Measurements from ENCODE around the gene FIZ1. TPM values are rescaled to one million over a fixed set of nuclear protein-coding genes. Genes with fewer than 3 reads are reported as not detected.
A peak's percentile ranks its signal among the peaks of the same experiment; 100 is the strongest.

FIZ1 gene
- total and polyA plus RNA-seq, 4 donors: 2.3 to 26.5 (median 15.4) TPM

DNA sequence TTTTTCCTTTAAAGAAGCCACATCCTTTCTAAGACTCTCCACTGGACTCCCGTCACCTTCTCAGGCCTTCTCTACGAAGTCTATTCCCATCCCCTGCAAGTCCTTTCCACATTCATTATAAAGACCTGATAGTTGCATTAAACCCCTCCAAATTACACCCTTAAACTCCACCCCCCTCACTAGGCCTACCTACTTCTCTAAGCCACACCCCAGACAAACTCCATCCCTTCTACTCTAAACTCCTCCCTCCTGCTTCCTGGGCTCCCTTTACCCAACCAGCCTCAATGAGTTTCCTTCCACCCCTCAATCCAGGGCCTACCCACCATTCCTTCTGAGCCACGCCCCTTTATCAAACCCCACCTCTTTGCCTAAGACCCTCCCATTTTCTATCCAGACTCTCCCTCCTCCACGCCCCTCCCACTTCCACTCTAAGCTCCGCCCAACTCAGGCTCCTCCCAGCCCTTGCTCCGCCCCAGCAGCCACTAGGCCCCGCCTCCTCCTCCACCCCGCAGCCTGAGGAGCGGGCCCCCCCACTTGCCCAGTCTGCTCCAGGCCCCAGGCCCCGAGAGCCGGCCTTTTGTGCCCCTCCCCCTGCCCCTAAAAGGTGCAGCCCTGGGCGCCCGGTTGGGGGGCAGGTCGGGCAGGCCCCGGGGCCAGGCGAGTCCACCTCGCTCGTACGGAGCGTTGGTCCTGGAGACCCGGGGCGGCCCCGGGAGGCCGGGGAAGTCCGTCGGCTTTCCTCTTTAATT lies 424 bp downstream of the FIZ1 start:
- Histone ChIP-seq H3K27ac (ENCODE audit: low read depth, low read length) (peak overlapping the region; percentile 100), H3K36me3 (ENCODE audit: control insufficient read depth, insufficient read depth, low read length) (peaks cover 46% of the 10 kb centered on the region), H3K4me1 (ENCODE audit: control insufficient read depth, insufficient read depth, low read length) (peaks cover 11% of the 10 kb centered on the region), H3K4me3 (ENCODE audit: low read depth, low read length) (peak overlapping the region; percentile 92), H3K9me3 (ENCODE audit: control insufficient read depth, insufficient read depth, low read length) (no peaks in the 10 kb centered on the region), H3K27me3 (ENCODE audit: control insufficient read depth, insufficient read depth, low read length) (no peaks in the 10 kb centered on the region)
- WGBS (ENCODE audit: insufficient coverage): 6% methylated on average over 25 of the region's 26 CpGs
- DNase-seq (ENCODE audit: low read depth in 4 of 6, low spot score in 6 of 6): peak in 5 of 6 donors; percentile 77 to 98 (median 80)

DNA sequence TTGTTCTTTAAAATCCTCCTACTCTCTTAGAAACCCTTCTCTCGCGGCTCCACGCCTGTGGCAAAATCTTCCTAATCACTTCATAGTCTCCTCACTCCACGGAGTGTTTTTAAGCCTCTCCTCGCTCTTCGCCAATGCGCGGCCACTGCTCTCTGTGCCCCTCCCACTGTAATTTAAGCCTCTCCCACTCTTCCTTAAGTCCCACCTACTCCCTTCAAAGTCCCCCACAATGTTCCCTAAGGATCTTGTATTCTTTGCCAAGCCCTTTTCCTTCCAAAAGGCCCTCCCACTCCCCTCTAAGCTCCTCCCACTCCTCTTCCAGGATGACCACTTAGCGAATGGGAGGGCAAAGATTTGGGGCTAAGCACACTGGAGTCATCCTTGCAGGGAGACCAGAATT lies 1.3 kb downstream of the FIZ1 start:
- H3K4me3 ChIP-seq (ENCODE audit: low read depth, low read length): no peak overlapping the region
- H3K4me1 ChIP-seq (ENCODE audit: control insufficient read depth, insufficient read depth, low read length): peaks cover 10% of the 10 kb centered on the region
- no peak overlapping the region for H3K27ac ChIP-seq (ENCODE audit: low read depth, low read length)

DNA sequence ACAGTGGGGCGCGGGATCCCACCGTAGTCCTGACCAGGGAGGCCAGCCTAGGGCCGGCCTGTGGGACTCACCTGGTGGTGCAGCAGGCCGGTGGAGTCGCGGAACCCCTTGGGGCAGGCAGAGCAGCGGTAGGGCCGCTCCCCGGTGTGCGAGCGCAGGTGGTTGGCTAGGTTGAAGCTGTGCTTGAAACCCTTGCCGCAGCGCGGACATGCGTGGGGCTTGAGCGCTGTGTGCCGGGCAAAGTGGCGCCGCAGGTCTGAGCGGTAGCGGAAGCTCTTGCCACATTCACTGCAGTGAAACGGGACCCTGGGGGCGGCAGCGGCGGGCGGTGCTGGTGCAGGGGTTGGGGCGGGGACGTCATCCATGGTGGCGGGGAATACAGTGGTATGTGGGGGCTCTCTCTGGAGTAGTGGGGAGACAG lies 1.8 kb downstream of the FIZ1 start:
- H3K36me3 ChIP-seq (ENCODE audit: control insufficient read depth, insufficient read depth, low read length): peaks cover 52% of the 10 kb centered on the region
- WGBS (ENCODE audit: insufficient coverage): 97% methylated on average over 21 of the region's 30 CpGs

More for the DNA sequence above, 1.3 kb downstream of the FIZ1 start:
- H3K27me3 ChIP-seq (ENCODE audit: control insufficient read depth, insufficient read depth, low read length): no peaks in the 10 kb centered on the region
- DNase-seq (ENCODE audit: low read depth in 4 of 6, low spot score in 6 of 6): no peak
- no peaks in the 10 kb centered on the region for H3K9me3 ChIP-seq (ENCODE audit: control insufficient read depth, insufficient read depth, low read length)
- whole genome bisulfite sequencing (ENCODE audit: insufficient coverage): 87% methylated on average over 8 of the region's 9 CpGs
- H3K36me3 ChIP-seq (ENCODE audit: control insufficient read depth, insufficient read depth, low read length): peaks cover 53% of the 10 kb centered on the region

DNA sequence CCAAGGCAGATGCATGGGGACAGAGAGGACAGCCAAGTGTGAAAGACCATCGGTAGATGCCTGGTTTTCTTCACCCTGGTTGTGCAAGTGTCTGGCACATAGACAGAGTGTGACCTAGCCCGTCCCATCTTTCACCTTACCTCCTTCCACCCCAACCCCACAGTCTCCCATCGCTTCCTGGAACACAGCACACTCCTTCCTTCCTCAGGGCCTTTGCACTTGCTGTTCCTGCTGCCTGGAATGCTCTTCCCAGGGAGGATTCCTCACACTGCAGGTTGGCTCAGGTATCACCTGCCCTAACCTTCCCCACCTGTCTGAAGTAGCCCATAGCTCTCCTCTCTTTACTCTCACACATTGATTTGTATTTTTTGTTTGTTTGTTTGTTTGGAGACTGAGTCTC lies 3.0 kb downstream of the FIZ1 start:
- H3K27ac ChIP-seq (ENCODE audit: low read depth, low read length): no peak overlapping the region
- H3K4me1 ChIP-seq (ENCODE audit: control insufficient read depth, insufficient read depth, low read length): peaks cover 10% of the 10 kb centered on the region
- DNase-seq (ENCODE audit: low read depth in 4 of 6, low spot score in 6 of 6): no peak
- H3K9me3 ChIP-seq (ENCODE audit: control insufficient read depth, insufficient read depth, low read length): no peaks in the 10 kb centered on the region
- H3K27me3 ChIP-seq (ENCODE audit: control insufficient read depth, insufficient read depth, low read length): no peaks in the 10 kb centered on the region
- peaks cover 57% of the 10 kb centered on the region for H3K36me3 ChIP-seq (ENCODE audit: control insufficient read depth, insufficient read depth, low read length)
- H3K4me3 ChIP-seq (ENCODE audit: low read depth, low read length): no peak overlapping the region
- whole genome bisulfite sequencing (ENCODE audit: insufficient coverage): 100% methylated on average over 3 of the region's 3 CpGs

More for the DNA sequence above, 1.8 kb downstream of the FIZ1 start:
- DNase-seq (ENCODE audit: low read depth in 4 of 6, low spot score in 6 of 6): no peak
- H3K4me1 ChIP-seq (ENCODE audit: control insufficient read depth, insufficient read depth, low read length): peaks cover 10% of the 10 kb centered on the region
- no peaks in the 10 kb centered on the region for H3K27me3 ChIP-seq (ENCODE audit: control insufficient read depth, insufficient read depth, low read length)
- no peak overlapping the region for H3K4me3 ChIP-seq (ENCODE audit: low read depth, low read length)
- H3K9me3 ChIP-seq (ENCODE audit: control insufficient read depth, insufficient read depth, low read length): no peaks in the 10 kb centered on the region
- no peak overlapping the region for H3K27ac ChIP-seq (ENCODE audit: low read depth, low read length)

DNA sequence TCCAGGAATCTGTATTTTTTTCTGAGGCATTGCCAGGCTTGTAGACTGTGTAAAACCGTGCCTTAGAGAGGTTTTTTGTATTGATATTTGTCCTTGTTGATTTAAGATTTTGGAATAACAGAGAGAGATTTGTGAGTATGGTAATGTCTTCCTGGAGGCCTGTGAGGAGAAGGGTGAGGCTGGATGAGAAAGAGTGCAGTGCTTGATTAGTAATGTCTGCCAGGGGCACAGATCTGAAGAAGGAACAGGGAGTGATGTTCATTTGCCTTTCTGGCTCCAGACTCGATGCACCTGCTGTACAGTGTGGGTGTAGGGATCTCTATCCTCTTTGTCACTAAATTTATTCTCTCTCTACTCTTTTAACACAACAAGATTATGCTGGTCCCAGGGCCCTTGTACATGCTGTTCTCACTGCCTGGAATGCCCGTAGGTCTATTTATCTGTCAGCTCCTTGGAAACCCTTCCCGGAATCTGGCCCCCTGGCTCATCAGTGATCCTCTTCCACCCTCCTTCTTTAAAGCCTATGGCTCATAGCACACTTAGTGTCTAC lies 4.2 kb downstream of the FIZ1 start:
- no peak for DNase-seq (ENCODE audit: low read depth in 4 of 6, low spot score in 6 of 6)
- Histone ChIP-seq H3K27me3 (ENCODE audit: control insufficient read depth, insufficient read depth, low read length) (no peaks in the 10 kb centered on the region), H3K4me1 (ENCODE audit: control insufficient read depth, insufficient read depth, low read length) (peaks cover 3% of the 10 kb centered on the region), H3K9me3 (ENCODE audit: control insufficient read depth, insufficient read depth, low read length) (no peaks in the 10 kb centered on the region), H3K27ac (ENCODE audit: low read depth, low read length) (no peak overlapping the region), H3K36me3 (ENCODE audit: control insufficient read depth, insufficient read depth, low read length) (peaks cover 59% of the 10 kb centered on the region), H3K4me3 (ENCODE audit: low read depth, low read length) (no peak overlapping the region)
- 85% methylated on average over 3 of the region's 4 CpGs for WGBS (ENCODE audit: insufficient coverage)

DNA sequence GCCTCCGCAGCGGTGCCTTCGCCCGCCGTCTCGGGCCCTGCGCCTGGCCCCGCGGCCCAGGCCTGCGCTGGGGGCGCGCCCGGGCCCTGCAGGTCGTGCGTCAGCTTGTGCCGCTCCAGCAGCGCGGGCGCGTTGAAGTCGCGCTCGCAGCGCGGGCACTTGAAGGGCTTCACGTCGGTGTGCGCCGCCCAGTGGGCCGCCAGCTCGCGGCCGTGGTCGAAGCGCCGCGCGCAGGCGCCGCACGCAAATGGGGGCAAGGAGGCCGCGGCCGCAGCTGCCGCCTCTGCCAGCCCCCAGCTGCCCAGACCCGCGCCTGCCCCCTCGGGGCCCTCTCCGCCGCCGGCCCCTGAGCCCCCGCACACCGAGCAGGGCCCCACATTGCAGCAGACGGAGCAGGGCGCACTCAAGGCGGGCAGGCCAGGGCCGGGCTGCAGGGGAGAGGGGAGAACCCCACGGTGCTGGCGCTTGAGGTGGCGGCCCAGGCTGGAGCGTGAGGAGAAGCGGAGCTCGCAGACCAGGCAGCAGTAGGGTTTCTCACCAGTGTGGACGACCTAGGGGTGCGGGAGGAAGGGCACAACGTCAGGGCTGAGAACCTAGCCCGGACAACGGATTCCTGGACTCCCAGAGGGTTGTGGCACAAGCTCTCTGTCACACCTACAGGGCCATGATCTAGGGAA lies 6.1 kb downstream of the FIZ1 start:
- no peaks in the 10 kb centered on the region for H3K27me3 ChIP-seq (ENCODE audit: control insufficient read depth, insufficient read depth, low read length)
- no peak overlapping the region for H3K4me3 ChIP-seq (ENCODE audit: low read depth, low read length)
- H3K9me3 ChIP-seq (ENCODE audit: control insufficient read depth, insufficient read depth, low read length): no peaks in the 10 kb centered on the region
- no peaks in the 10 kb centered on the region for H3K4me1 ChIP-seq (ENCODE audit: control insufficient read depth, insufficient read depth, low read length)
- no peak for DNase-seq (ENCODE audit: low read depth in 4 of 6, low spot score in 6 of 6)
- 67% methylated on average over 68 of the region's 68 CpGs for WGBS (ENCODE audit: insufficient coverage)
- H3K36me3 ChIP-seq (ENCODE audit: control insufficient read depth, insufficient read depth, low read length): peaks cover 59% of the 10 kb centered on the region
- no peak overlapping the region for H3K27ac ChIP-seq (ENCODE audit: low read depth, low read length)

DNA sequence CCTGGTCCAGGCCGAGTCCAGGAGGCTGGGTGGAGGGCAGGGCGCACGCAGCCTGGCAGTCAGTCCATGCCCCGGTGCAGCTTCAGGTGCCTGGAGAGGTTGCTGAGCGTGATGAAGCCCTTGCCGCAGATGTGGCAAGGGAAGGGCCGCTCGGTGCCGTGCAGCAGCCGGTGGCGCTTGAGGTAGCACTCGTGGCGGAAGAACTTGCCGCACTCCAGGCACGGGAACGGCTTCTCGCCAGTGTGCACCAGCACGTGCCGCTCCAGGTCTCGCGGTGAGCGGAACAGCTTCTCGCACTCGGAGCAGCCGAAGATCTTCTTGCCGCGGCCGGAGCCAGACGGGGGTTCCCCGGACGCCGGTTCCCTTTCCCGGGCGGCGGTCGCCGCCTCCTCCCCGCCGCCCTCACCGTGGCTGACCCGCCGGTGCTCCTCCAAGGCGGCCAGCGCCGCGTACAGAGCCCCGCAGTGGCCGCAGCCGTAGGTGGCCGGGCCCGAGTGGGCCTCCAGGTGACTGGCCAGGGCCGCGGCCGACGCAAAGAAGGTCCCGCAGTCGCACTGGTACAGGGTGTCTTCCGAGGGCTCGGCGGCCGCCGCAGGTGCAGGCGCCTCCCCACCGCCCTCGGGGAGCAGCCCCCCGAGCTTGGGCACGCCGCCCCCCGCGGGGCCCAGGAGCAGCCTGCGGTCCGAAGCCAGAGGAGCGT lies 6.8 kb downstream of the FIZ1 start:
- no peak overlapping the region for H3K4me3 ChIP-seq (ENCODE audit: low read depth, low read length)
- no peak for DNase-seq (ENCODE audit: low read depth in 4 of 6, low spot score in 6 of 6)
- H3K36me3 ChIP-seq (ENCODE audit: control insufficient read depth, insufficient read depth, low read length): peaks cover 53% of the 10 kb centered on the region
- 80% methylated on average over 73 of the region's 73 CpGs for WGBS (ENCODE audit: insufficient coverage)
- H3K27ac ChIP-seq (ENCODE audit: low read depth, low read length): no peak overlapping the region
- H3K4me1 ChIP-seq (ENCODE audit: control insufficient read depth, insufficient read depth, low read length): peaks cover 4% of the 10 kb centered on the region
- H3K27me3 ChIP-seq (ENCODE audit: control insufficient read depth, insufficient read depth, low read length): no peaks in the 10 kb centered on the region
- H3K9me3 ChIP-seq (ENCODE audit: control insufficient read depth, insufficient read depth, low read length): no peaks in the 10 kb centered on the region

DNA sequence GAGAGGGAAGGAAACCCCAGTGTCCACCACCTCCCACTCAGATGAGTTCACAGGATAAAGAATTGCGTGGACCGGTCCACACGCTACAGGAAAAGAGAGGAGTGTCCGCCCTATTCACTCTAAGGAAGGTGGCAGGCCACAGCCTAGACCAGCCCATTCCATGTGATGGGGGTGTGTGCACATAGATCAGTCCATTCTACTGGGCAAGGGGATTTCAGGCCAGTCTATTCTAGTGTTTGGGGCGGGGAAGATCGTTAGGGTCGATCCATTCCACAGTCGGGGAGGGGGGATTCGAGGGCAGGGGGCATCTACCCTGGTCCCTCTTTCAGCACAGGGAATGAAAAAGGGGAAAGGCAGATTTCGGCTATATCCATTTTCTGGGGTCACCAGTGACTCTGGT lies 7.8 kb downstream of the FIZ1 start:
- Histone ChIP-seq H3K4me1 (ENCODE audit: control insufficient read depth, insufficient read depth, low read length) (peaks cover 14% of the 10 kb centered on the region), H3K36me3 (ENCODE audit: control insufficient read depth, insufficient read depth, low read length) (peaks cover 47% of the 10 kb centered on the region), H3K27me3 (ENCODE audit: control insufficient read depth, insufficient read depth, low read length) (no peaks in the 10 kb centered on the region), H3K9me3 (ENCODE audit: control insufficient read depth, insufficient read depth, low read length) (no peaks in the 10 kb centered on the region), H3K27ac (ENCODE audit: low read depth, low read length) (no peak overlapping the region), H3K4me3 (ENCODE audit: low read depth, low read length) (no peak overlapping the region)
- 64% methylated on average over 5 of the region's 10 CpGs for WGBS (ENCODE audit: insufficient coverage)
- DNase-seq (ENCODE audit: low read depth in 4 of 6, low spot score in 6 of 6): peak in 1 of 6 donors; percentile 27

DNA sequence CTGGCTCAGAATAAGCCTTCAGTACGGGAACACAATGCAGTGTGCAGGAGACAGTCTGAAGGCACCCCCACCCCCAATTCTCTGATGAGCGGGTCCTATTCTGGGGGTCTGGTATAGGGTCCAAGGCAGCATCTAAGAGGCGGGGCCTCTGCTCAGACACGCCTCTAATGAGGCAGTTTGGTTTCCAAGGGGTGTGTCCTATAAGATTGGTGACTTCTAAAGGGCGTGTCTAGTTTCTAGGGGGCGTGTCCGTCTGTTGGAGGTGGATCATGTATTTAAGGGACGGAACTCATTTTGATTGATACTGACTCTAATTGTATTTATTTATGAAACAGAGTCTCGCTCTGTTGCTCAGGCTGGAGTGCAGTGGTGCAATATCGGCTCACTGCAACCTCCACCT lies 8.7 kb downstream of the FIZ1 start:
- no peaks in the 10 kb centered on the region for H3K9me3 ChIP-seq (ENCODE audit: control insufficient read depth, insufficient read depth, low read length)
- WGBS (ENCODE audit: insufficient coverage): 100% methylated on average over 1 of the region's 10 CpGs
- no peak overlapping the region for H3K4me3 ChIP-seq (ENCODE audit: low read depth, low read length)
- peaks cover 39% of the 10 kb centered on the region for H3K36me3 ChIP-seq (ENCODE audit: control insufficient read depth, insufficient read depth, low read length)
- peaks cover 23% of the 10 kb centered on the region for H3K4me1 ChIP-seq (ENCODE audit: control insufficient read depth, insufficient read depth, low read length)
- H3K27ac ChIP-seq (ENCODE audit: low read depth, low read length): no peak overlapping the region
- no peaks in the 10 kb centered on the region for H3K27me3 ChIP-seq (ENCODE audit: control insufficient read depth, insufficient read depth, low read length)
- no peak for DNase-seq (ENCODE audit: low read depth in 4 of 6, low spot score in 6 of 6)
